AG04449 (cell line): Measurements from ENCODE around the gene ZNF521.
A peak's percentile ranks its signal among the peaks of the same experiment; 100 is the strongest.

Experiments
- CTCF ChIA-PET: fragments of 350-600 bp; formaldehyde crosslinking; extraction: SDS; loops from one replicate; lab custom pipeline; 2021; ENCODE audit warnings: antibody characterized with exemption; lab: Yijun Ruan, JAX
- POLR2A ChIA-PET: fragments of 400-600, 350-600 bp; formaldehyde crosslinking; extraction: SDS; loops from one replicate; lab custom pipeline; 2020; ENCODE audit warnings: antibody characterized with exemption, inconsistent platforms; lab: Yijun Ruan, JAX
- DNase-seq: peaks from one replicate; pipeline ENCODE4 v3.0.0-alpha.2; 2010; ENCODE audit warnings: low read depth, low spot score
- H3K4me3 ChIP-seq: 2 replicates; pipeline ENCODE4 v1.5.1; 2011; ENCODE audit warnings: low read depth, mild to moderate bottlenecking, control low read depth, low read length
- CTCF ChIP-seq: IDR thresholded peaks from one replicate; pipeline ENCODE4 v1.5.1; 2011; ENCODE audit warnings: mild to moderate bottlenecking, moderate library complexity, low read length, control low read depth, inconsistent platforms; ENCODE audit not compliant: insufficient read depth; ENCODE audit errors: missing control alignments

Gene ZNF521

GRCh38 chr18:25228410-25228809 is 123.6 kb downstream of the ZNF521 start:
- DNase-seq: no peak
- no peak overlapping the region for H3K4me3 ChIP-seq
- TF ChIP-seq CTCF: no peak
- CTCF ChIA-PET: no interaction called here
- POLR2A ChIA-PET: no interaction called here

- TF ChIP-seq CTCF: no peak
- POLR2A ChIA-PET: no interaction called here
- CTCF ChIA-PET: no interaction called here
Measured at GRCh38 chr18:25225151-25225550, 126.8 kb downstream of the ZNF521 start.

GRCh38 chr18:25223899-25224886 is 127.8 kb downstream of the ZNF521 start:
- no peak for TF ChIP-seq CTCF
- H3K4me3 ChIP-seq: no peak overlapping the region
- ChIA-PET CTCF (no interaction called here), POLR2A (no interaction called here)
- DNase-seq: no peak

More at GRCh38 chr18:25225151-25225550, 126.8 kb downstream of the ZNF521 start:
- H3K4me3 ChIP-seq: no peak overlapping the region
- DNase-seq: no peak

GRCh38 chr18:25223211-25223610 is 128.8 kb downstream of the ZNF521 start:
- POLR2A ChIA-PET: no interaction called here
- no peak overlapping the region for H3K4me3 ChIP-seq
- TF ChIP-seq CTCF: peak; percentile 23
- DNase-seq: no peak
- CTCF ChIA-PET: no interaction called here

GRCh38 chr18:25222648-25223047 is 129.3 kb downstream of the ZNF521 start:
- DNase-seq: no peak
- ChIA-PET POLR2A (no interaction called here), CTCF (no interaction called here)
- TF ChIP-seq CTCF: no peak
- no peak overlapping the region for H3K4me3 ChIP-seq

GRCh38 chr18:25210622-25211021 is 141.3 kb downstream of the ZNF521 start:
- TF ChIP-seq CTCF: no peak
- POLR2A ChIA-PET: no interaction called here
- DNase-seq: no peak
- CTCF ChIA-PET: no interaction called here
- no peak overlapping the region for H3K4me3 ChIP-seq
